ENCODE data around the gene SYTL2. TPM values are rescaled to one million over a fixed set of nuclear protein-coding genes. Genes with fewer than 3 reads are reported as not detected.

The SYTL2 gene
- total RNA-seq, 1 experiment from 2014 or later: 5.2 TPM

DNA sequence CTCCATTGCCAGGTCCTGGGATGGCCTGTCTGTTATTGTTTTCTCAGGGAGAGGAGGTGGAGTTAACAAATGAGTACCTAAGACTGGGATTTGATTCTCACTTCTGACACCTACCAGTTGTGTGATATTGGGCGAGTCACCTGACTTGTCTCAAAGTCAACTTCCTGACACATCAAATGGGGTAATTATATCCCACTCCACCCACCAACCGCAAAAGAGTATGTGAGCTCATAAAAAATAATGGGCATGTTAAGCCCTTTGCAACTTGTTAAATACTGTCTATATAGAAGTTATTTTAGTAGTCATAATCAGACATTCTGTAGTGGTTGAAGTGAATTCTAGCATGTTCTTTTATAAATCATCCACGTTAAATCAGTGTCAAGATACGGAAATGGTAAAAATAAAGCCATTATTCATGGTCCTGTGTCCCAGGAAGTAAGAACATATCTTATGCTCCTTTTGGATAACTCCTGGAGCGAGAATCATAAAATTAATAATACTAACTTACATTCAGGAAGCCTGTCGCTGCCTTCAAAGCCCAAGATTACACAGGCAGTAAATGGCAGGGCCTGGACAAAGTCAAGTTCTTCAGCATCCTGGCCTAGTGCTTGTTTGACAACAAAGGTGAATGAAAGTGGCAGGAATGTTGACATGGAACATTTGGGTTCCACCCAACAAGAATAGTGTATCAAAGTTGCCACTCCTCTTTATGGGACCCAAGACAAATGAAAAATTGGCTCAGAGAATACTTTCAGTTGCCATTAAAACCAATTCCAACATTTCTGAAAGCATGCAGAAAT lies 54.3 kb downstream of the SYTL2 start:
- WGBS (ENCODE audit: extremely low coverage, insufficient read length, low lambda C conversion rate): no CpG with 5 or more reads among the region's 6 CpGs
- Mint-ChIP-seq H3K36me3 (ENCODE audit: insufficient read depth in 1 of 3, low read depth in 3 of 3) (0 out of 7 replicates have a peak, but pooled peaks cover 0 to 1% (median 0%) of the 10 kb centered on the region in 3 experiments), H3K9me3 (no peaks in the 10 kb centered on the region; a peak in 1 of 5 replicates), H3K27ac (no peak overlapping the region), H3K4me1 (peaks cover 15 to 16% of the 10 kb centered on the region in 2 experiments), H3K27me3 (ENCODE audit: low read depth) (no peaks in the 10 kb centered on the region; the same call in 1 of the 2 replicates), H3K4me3 (no peak overlapping the region)
- Histone ChIP-seq H2AFZ (ENCODE audit: low read length) (no peak overlapping the region), H3K27ac (ENCODE audit: insufficient read length, low read depth, low read length) (no peak overlapping the region), H3K27me3 (ENCODE audit: insufficient read depth, low read length) (no peaks in the 10 kb centered on the region), H3K79me1 (ENCODE audit: insufficient read depth, low read depth, low read length, poor library complexity, severe bottlenecking) (no peaks in the 10 kb centered on the region), H4K8ac (replicated peaks; ENCODE audit: insufficient read length, low read depth, low read length) (no peak overlapping the region), H2BK5ac (ENCODE audit: insufficient read length, low read length) (no peak overlapping the region), H4K20me1 (ENCODE audit: control insufficient read depth, insufficient read depth, insufficient read length) (no peaks in the 10 kb centered on the region), H3K9me3 (ENCODE audit: control insufficient read depth, low read depth, low read length) (no peaks in the 10 kb centered on the region), H3K9ac (ENCODE audit: extremely low read depth, insufficient read length, low read length) (no peak overlapping the region), H4K5ac (ENCODE audit: insufficient read length, low read depth, low read length) (no peak overlapping the region), H3K56ac (ENCODE audit: insufficient read length, low read depth, low read length) (no peak overlapping the region), H2BK120ac (ENCODE audit: low read depth, low read length, poor library complexity, severe bottlenecking) (no peak overlapping the region), H3K23me2 (ENCODE audit: insufficient read length, low read depth, low read length, poor library complexity, severe bottlenecking) (no peaks in the 10 kb centered on the region), H4K91ac (ENCODE audit: insufficient read length, low read depth, low read length) (no peak overlapping the region), H2BK12ac (ENCODE audit: insufficient read length, low read depth, low read length) (no peak overlapping the region), H3K4ac (ENCODE audit: low read depth, low read length) (no peak overlapping the region), H3K4me2 (ENCODE audit: insufficient read depth, insufficient read length, low read length) (no peak overlapping the region), H3K4me1 (ENCODE audit: insufficient read depth, low read length) (peaks cover 4% of the 10 kb centered on the region), H3T11ph (ENCODE audit: low read length) (no peak overlapping the region), H3K18ac (ENCODE audit: insufficient read length, low read depth, low read length) (no peak overlapping the region), H2AK5ac (ENCODE audit: insufficient read length, low read length) (no peak overlapping the region), H3K79me2 (ENCODE audit: insufficient read depth, low read length) (no peaks in the 10 kb centered on the region), H2BK15ac (ENCODE audit: low read depth, low read length) (no peak overlapping the region), H3K23ac (ENCODE audit: insufficient read length, low read depth, low read length) (no peak overlapping the region), H3K14ac (ENCODE audit: insufficient read depth, low read length) (no peak overlapping the region), H2BK20ac (ENCODE audit: low read depth, low read length, poor library complexity, severe bottlenecking) (no peak overlapping the region)
- TF ChIP-seq, protein P1, sequence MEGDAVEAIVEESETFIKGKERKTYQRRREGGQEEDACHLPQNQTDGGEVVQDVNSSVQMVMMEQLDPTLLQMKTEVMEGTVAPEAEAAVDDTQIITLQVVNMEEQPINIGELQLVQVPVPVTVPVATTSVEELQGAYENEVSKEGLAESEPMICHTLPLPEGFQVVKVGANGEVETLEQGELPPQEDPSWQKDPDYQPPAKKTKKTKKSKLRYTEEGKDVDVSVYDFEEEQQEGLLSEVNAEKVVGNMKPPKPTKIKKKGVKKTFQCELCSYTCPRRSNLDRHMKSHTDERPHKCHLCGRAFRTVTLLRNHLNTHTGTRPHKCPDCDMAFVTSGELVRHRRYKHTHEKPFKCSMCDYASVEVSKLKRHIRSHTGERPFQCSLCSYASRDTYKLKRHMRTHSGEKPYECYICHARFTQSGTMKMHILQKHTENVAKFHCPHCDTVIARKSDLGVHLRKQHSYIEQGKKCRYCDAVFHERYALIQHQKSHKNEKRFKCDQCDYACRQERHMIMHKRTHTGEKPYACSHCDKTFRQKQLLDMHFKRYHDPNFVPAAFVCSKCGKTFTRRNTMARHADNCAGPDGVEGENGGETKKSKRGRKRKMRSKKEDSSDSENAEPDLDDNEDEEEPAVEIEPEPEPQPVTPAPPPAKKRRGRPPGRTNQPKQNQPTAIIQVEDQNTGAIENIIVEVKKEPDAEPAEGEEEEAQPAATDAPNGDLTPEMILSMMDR (conservative IDR thresholded peaks at IDR 0.05): no peak
- no peak for DNase-seq
